ENCODE data around the gene MVK.
A peak's percentile ranks its signal among the peaks of the same experiment; 100 is the strongest.

GRCh38 chr12:109597795-109598427, 24.3 kb downstream of the MVK start:
- TF ChIP-seq CTCF (IDR thresholded peaks at IDR 0.05) (peak in 5 of 7 experiments; percentile 93 to 95 (median 95)), EP300 (IDR thresholded peaks at IDR 0.05) (no peak)

Data from stomach (tissue), 4 donors.